GM21381 (cell line): Measurements from ENCODE around the gene FNDC3B.
A peak's percentile ranks its signal among the peaks of the same experiment; 100 is the strongest.

ENCODE experiments used
- ATAC-seq: cut with Tn5 transposase; IDR thresholded peaks from one replicate; pipeline ENCODE4 v1.9.1; 2021; ENCODE audit warnings: mild to moderate bottlenecking, moderate library complexity; ENCODE audit not compliant: unreplicated experiment

The FNDC3B gene

GRCh38 chr3:172132159-172132586, 92.8 kb downstream of the FNDC3B start:
- peak; percentile 38 for ATAC-seq

DNA sequence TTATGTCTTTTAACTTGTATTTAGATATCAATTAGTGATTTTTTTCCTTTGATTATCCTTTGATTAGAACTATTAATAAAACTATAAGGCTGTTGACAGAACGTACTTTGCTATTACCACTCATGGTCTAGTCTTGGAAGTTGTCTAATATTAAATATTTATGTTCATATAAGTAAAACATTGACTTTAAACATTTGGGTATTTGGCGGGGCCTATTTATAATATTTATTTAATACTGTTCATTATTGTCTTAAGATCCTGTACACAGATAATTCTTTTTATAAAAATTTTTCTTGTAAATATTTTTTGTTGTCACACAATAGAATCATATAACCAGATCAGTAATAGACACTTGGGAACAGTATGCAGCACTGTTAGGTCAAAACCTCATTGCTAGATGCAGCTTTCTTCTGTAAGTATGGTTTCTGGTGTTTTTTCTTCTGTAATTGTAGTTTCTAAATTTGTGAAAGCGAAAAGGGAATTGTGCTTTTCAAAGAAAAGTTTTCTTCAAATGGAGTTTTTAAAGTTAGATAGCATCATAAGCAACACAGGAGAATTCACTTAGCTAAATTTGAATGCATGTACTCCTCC, 93.4 kb downstream of the FNDC3B start:
- no peak for ATAC-seq

GRCh38 chr3:172133838-172134237, 94.5 kb downstream of the FNDC3B start:
- no peak for ATAC-seq

- ATAC-seq, result peak; percentile 43
These were observed 95.0 kb downstream of the FNDC3B start for GRCh38 chr3:172134352-172134751.

GRCh38 chr3:172135185-172135584, 95.8 kb downstream of the FNDC3B start:
- ATAC-seq, result no peak

- no peak for ATAC-seq
These were observed 96.4 kb downstream of the FNDC3B start for GRCh38 chr3:172135820-172136219.

GRCh38 chr3:172136330-172136729, 97.0 kb downstream of the FNDC3B start:
- ATAC-seq, result no peak

GRCh38 chr3:172137287-172138192, 98.2 kb downstream of the FNDC3B start:
- no peak for ATAC-seq

DNA sequence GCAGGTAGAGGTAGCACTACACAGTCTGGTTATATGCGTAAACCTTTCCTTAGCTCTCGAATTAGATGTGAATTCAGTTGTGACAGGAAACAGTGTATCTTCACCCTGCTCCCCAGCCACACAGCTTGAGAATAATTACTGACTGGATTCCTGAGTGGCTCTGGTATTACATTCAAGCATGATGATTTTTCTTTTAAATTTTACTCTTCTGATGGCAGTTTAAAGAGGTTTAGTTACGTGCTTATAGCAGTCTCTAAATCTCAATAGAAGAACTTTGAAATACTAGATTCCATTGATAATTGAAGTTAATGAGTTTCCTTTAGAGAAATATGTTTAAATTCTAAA, 98.8 kb downstream of the FNDC3B start:
- no peak for ATAC-seq

- peak; percentile 30 for ATAC-seq
These were observed 99.6 kb downstream of the FNDC3B start for GRCh38 chr3:172138792-172139507.

DNA sequence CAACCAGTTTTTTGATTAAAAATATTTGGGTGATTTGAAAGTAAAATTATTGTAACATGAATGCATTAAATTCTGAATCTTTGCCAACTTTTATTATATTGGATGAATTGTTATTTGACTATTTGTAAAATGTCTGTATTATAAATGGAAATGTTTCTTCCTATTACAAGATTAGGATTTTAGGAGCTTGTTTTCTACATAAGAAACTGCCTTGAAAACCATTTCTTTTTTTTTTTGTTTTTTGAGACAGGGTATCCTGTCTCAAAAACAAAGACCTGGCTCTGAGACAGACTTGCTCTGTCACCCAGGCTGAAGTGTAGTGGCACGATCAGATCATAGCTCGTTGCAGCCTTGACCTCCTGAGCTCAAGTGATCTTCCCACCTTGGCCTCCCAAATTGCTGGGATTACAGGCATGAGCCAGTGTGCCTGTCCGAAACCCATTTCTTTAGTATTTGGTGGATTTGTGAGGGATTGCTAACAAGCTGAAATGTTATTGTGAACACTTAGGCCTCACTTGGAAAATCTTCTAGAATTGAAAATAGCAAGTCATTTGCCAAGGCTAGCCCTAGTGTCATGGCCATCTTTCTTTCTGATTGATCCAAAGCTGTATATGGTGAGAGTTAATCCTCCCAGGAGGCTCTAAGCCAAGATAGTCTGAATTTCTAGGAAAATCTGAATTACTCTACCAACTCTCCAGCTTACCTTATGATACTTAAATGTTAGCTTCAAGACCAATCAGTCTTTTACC, 100.3 kb downstream of the FNDC3B start:
- ATAC-seq, result no peak

- no peak for ATAC-seq
These were observed 101.4 kb downstream of the FNDC3B start for GRCh38 chr3:172140499-172141391.

GRCh38 chr3:172142051-172142863, 102.9 kb downstream of the FNDC3B start:
- peak; percentile 69 for ATAC-seq

DNA sequence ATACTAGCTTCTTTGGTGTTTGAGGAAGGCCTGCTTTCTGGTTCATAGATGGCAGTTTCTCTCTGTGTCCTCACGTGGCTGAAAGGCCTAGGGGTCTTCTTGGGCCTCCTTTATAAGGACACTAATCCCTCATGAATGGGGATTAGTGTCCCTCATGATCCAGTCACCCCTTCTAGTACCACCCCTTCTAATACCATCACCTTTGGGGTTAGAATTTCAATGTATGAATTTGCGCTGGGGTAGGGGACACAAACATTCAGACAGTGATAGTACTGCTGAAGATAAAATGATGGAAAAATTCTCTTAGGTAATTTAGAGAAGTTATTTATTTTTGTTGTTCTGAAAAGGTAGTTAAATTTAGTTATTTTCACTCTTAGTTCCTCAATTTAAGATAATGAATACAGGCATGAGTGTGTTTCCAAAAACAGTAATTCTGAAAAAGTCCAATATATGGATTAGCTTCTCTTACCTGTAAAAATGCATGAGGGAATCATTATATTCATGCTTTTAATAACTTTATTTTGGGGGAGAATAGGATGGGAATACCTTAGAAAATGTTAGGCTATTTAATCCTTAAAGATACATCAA, 103.6 kb downstream of the FNDC3B start:
- ATAC-seq, result no peak

DNA sequence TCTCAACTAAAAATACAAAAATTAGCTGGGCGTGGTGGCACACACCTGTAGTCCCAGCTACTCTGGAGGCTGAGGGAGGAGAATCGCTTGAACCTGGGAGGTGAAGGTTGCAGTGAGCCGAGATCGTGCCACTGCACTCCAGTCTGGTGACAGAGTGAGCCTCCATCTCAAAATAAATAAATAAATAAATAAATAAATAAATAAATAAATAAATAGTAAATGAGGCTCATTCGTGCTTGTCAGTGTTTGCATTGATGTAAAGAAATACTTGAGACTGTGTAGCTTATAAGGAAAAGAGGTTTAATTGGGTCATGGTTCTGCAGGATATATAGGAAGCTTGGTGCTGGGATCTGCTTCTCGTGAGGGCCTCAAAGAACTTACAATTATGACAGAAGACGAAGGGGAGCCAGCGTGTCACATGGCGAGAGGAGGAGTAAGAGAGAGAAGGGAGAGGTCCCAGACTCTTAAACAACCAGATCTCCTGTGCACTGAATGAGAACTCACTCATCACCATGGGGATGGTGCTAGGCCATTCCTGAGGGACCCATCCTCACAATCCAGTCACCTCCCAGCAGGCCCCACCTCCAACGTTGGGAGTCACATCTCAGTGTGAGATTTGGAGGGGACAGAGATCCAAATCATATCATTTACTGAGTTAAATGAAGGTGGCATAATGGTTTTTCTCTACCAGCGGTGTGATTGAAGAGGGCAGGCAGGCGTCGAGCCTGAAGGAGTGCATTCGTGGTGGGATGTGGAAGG, 104.5 kb downstream of the FNDC3B start:
- ATAC-seq, result no peak

DNA sequence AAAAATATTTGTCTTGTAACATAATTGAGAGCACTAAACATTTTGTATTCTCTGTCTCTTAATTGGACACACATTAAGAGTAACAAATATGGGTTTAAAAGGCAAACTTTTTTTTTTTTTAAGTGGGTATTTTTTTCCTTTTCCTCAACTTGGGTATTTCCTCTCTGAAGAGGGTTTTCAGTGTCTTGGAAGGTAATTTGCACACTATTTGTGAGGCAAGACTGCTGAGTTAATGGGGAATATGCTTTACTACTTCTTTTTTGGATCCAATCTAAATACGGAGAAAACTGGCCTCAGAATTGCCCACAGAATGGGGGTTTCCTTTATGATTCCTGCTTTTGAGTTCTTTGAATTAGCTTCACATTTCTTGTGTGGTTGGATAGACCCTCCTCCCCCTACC, 105.2 kb downstream of the FNDC3B start:
- no peak for ATAC-seq

DNA sequence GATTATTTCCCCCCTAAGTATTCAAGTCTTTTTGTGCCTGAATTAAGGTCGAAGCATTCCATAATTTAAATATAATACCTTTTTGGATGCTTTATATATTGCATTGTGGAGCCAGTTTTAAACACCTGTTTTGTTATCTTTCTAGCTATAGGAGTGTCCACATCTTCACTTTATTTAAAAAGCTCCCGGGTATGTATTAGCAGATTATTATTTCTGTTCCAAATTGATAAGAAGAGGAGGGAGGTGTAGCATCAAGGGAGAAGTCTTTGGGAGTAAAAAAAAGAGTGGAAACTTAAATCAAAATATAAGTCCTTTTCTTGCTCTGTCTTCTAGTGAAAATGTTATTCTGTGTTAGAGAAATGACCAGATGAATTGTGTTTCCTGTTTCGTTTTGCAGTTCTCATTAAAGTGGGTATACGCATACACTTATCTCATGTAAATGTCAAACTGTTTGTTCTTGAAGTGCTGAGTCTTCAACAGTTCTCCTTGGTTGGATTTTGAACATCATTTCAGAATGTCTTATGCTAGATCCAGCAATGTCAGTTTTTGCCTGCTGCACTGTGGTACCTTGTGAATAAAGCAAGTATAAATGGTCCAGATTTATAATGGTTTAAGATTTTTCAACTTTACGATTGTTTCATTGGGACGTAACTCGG, 105.8 kb downstream of the FNDC3B start:
- ATAC-seq, result peak; percentile 37

- ATAC-seq, result no peak
These were observed 107.0 kb downstream of the FNDC3B start for GRCh38 chr3:172146349-172146748.
